Measurements from ENCODE around the gene TMEM232.

Gene TMEM232

GRCh38 chr5:110478895-110479294, 247.6 kb downstream of the TMEM232 start:
- TF ChIP-seq GATA1 (IDR thresholded peaks at IDR 0.05; ENCODE audit: low read depth, low read length): no peak
- no peak for DNase-seq

GRCh38 chr5:110477911-110478310, 248.6 kb downstream of the TMEM232 start:
- no peak for DNase-seq
- TF ChIP-seq GATA1 (IDR thresholded peaks at IDR 0.05; ENCODE audit: low read depth, low read length): no peak
- TF ChIP-seq POLR2A (IDR thresholded peaks at IDR 0.05; ENCODE audit: low read length): no peak

DNA sequence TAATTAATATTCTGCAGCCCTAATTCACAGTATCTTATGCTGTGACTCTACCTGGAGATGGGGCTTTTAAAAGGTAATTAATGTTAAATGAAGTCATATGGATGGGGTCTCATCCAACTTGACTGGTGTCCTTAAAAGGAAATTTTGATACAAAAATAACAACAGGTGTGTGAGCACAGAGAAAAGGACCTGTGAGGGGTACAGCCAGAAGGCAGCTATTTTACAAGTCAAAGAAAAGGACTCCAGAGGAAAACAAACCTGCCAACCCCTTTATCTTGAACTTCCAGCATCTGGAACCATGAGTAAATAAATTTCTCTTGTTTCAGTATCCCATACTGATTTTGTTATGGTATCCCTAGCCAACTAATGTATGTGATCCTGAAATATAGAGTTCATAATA, 250.3 kb downstream of the TMEM232 start:
- TF ChIP-seq GATA1 (IDR thresholded peaks at IDR 0.05; ENCODE audit: low read depth, low read length) (no peak), POLR2A (IDR thresholded peaks at IDR 0.05; ENCODE audit: low read length) (no peak)
- DNase-seq: no peak

- no peak for DNase-seq
- TF ChIP-seq POLR2A (IDR thresholded peaks at IDR 0.05; ENCODE audit: low read length) (no peak), GATA1 (IDR thresholded peaks at IDR 0.05; ENCODE audit: low read depth, low read length) (no peak)
Observed at GRCh38 chr5:110475529-110475928, 250.9 kb downstream of the TMEM232 start.

DNA sequence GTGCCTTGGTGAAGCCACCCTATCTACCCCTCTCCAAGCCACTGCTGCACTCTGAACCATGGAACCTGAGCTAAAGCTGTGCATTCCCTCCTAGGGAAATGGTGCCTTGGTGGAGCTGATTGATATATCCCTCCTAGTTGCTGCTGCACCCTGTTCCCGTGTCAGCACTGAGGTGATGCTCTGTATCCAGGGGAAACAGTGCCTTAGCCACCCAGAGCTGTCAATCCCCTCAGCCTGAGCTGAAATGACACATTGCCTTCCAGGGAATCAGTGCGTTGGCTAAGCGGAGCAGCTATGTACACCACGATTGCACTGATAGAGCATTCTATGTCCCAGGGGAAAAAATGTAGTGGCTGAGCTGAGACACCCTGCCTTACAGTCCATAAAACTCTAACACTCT, 257.0 kb downstream of the TMEM232 start:
- TF ChIP-seq POLR2A (IDR thresholded peaks at IDR 0.05; ENCODE audit: low read length) (no peak), GATA1 (IDR thresholded peaks at IDR 0.05; ENCODE audit: low read depth, low read length) (no peak)
- DNase-seq: no peak

DNA sequence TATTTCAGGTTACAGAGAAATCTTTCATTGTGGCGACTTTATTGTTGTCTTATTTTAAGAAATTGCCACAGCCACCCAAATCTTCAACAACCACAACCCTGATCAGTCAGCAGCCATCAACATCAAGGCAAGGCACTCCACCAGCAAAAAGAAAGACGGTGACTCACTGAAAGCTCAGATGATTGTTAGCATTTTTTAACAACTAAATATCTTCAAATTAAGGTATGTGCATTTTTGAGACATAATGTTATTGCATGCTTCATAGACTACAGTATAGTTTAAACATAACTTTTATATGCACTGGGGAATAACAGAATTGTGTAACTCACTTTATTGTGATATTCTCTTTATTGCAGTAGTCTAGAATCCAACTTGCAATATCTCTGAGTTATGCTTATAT, 263.4 kb downstream of the TMEM232 start:
- TF ChIP-seq POLR2A (IDR thresholded peaks at IDR 0.05; ENCODE audit: low read length): no peak
- TF ChIP-seq GATA1 (IDR thresholded peaks at IDR 0.05; ENCODE audit: low read depth, low read length): no peak
- DNase-seq: no peak

DNA sequence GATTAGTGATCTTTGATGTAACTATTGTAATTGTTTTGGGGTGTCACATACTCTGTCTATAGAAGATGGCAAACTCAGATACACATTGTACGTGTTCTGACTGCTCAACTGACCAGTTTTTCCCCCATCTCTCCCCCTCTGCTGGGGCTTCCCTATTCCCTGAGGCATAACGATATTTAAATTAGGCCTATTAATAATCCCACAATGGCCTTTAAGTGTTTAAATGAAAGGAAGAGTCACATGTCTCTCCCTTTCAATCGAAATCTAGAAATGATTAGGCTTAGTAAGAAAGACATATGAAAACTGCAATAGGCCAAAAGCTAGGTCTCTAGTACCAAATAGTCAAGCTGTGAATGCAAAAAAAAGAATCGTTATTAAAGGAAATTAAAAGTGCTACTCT, 265.6 kb downstream of the TMEM232 start:
- TF ChIP-seq POLR2A (IDR thresholded peaks at IDR 0.05; ENCODE audit: low read length) (no peak), GATA1 (IDR thresholded peaks at IDR 0.05; ENCODE audit: low read depth, low read length) (no peak)
- no peak for DNase-seq

DNA sequence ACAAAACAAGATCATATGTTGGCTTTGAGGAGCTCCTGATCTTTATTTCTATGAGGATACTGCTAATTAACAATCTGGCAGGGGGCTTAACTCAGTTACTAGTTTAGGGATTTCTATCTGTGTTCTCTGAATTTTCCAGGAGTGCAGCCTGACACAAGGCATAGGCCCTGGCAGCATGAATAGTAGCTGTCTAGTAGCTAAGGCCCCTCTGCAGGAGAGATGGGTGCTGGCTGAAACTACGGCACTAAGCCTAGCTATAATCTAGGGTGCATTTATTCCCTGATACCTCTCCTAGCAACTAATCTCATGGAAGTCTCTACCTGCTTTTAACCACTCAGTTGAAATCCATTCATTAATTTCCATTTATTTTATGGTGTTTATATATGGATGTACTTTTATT, 268.2 kb downstream of the TMEM232 start:
- DNase-seq: no peak
- TF ChIP-seq GATA1 (IDR thresholded peaks at IDR 0.05; ENCODE audit: low read depth, low read length) (no peak), POLR2A (IDR thresholded peaks at IDR 0.05; ENCODE audit: low read length) (no peak)

DNA sequence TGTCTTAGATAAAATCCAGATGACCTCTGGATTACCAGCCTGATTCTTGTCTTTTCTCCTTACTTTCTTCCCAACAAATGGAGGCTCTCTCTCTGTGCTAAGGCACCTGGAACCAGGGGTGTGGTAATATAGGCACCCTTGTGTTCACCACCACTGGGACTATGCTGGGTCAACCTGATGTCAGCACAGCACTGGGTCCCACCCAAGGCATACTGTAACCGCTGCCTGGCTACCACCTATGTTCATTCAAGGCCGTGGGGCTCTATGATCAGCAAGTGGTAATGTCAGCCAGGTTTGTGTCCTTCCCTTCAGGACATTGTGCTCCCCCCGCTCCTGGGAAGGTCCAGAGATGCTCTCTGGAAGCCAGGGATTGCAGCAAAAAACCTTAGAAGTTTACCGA, 283.6 kb downstream of the TMEM232 start:
- TF ChIP-seq POLR2A (IDR thresholded peaks at IDR 0.05; ENCODE audit: low read length) (no peak), GATA1 (IDR thresholded peaks at IDR 0.05; ENCODE audit: low read depth, low read length) (no peak)

DNA sequence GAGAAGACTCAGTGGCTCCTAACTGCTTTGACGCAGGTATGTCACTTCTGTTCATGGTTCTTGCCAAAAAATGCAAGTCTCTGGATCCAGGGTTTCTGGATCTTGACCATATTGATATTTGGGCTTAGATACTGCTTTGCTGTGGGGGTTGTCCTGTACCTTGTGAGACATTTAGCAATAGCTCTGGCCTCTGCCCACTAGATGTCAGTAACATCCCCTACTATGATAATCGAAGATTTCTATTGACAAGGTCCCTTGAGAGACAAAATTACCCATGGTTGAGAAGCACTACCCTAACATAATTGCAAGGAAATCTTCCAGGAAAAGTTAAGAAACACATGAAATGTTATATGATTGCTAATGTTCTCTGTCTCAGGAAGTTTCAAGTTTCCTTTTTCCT, 285.4 kb downstream of the TMEM232 start:
- TF ChIP-seq POLR2A (IDR thresholded peaks at IDR 0.05; ENCODE audit: low read length): no peak
- peak; percentile 13 to 22 for DNase-seq

More for the DNA sequence above, 283.6 kb downstream of the TMEM232 start:
- DNase-seq: no peak

DNA sequence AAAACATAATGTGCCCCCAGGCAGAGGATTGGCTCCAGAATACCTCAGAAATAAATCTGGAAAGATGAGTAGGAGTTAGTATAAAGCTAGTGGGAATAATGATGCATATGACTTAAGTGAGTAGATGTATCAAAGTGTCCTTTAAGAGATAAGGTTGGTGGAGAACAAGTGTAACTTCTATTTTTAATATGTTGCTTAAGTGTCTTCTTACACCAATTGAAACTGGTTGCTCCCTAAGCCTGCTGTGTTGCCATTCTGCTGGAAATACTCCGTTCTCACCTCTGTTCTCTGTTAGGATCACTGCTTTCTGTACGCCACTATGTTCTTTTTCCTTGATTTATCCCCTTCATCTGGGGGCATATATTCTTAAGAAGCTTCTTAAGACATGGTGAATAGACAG, 286.4 kb downstream of the TMEM232 start:
- TF ChIP-seq GATA1 (IDR thresholded peaks at IDR 0.05; ENCODE audit: low read depth, low read length): no peak
- TF ChIP-seq POLR2A (IDR thresholded peaks at IDR 0.05; ENCODE audit: low read length): no peak
- no peak for DNase-seq

DNA sequence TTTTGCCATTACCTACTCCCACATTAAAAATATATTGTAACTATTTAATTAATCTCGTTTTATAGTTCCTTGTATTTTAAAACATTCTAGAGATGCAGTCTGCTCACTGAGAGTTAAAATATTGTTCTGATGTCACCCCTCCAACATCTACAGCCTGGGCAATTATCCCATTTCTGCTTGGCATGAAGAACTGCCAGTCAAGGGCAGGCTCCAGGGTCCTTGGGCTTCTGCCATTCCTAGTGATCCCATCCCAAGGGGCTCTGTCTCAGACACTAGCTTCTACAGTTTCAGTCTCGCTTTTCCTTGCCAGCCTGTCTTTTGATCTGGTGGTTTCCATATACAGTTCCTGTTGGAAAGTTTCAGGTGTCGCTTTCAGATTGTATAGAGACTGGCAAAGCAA, 287.2 kb downstream of the TMEM232 start:
- TF ChIP-seq GATA1 (IDR thresholded peaks at IDR 0.05; ENCODE audit: low read depth, low read length): no peak
- TF ChIP-seq POLR2A (IDR thresholded peaks at IDR 0.05; ENCODE audit: low read length): no peak
- DNase-seq: no peak

DNA sequence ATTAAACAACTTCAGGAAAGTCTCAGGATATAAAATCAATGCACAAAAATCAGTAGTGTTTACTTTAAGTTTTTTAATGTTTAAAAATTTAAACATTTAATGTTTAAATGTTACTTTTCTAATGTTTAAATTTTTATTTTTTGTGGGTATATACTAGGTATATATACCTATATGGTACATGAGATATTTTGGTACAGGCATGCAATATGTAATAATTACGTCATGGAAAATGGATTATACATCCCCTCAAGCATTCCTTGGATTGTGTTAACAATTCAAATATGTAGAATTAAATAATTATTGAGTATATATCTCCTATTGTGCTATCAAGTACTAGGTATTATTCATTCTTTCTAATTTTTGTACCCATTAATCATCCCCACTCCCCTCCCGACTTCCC, 291.3 kb downstream of the TMEM232 start:
- TF ChIP-seq GATA1 (IDR thresholded peaks at IDR 0.05; ENCODE audit: low read depth, low read length) (no peak), POLR2A (IDR thresholded peaks at IDR 0.05; ENCODE audit: low read length) (no peak)
- DNase-seq: no peak

GRCh38 chr5:110431603-110432002, 294.9 kb downstream of the TMEM232 start:
- DNase-seq: no peak
- TF ChIP-seq POLR2A (IDR thresholded peaks at IDR 0.05; ENCODE audit: low read length) (no peak), GATA1 (IDR thresholded peaks at IDR 0.05; ENCODE audit: low read depth, low read length) (no peak)

DNA sequence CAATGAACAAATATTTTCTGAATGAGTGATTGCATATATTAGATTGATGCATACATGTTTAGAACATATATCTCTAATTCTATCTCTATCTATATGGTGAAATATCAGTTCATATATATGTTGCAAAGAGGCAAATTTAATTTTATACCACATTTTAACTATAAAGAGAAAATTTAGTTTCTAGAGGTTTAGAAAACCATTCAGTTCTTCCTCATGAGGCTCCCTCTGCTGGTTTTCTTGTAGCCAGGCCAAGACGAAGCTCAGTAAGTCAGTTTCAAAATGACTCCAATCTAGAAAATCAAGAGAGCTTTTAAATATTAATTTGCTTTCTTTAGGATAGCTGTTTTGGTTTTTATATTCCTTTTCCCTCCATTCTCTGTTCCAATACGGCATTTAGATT, 312.1 kb downstream of the TMEM232 start:
- DNase-seq: no peak

DNA sequence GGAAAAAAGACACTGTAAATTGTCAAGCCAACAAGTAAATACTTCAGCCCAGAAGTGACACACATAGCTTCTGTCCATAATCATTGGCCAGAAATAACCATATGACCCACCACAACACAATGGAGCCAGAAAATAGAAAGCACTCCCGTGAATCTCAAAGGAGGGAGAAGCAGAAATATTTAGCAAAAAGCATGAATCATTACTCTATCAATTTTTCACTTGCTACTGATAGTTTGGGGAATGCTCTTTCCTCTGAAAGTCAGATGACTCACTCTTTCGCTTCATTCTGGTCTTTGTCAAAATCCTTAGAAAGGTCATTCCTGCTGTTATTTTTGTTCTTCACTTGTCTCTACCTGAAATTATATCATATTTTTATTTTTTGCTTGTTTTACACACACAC, 312.6 kb downstream of the TMEM232 start:
- TF ChIP-seq POLR2A (IDR thresholded peaks at IDR 0.05; ENCODE audit: low read length): no peak
- no peak for TF ChIP-seq GATA1 (IDR thresholded peaks at IDR 0.05; ENCODE audit: low read depth, low read length)
- DNase-seq: no peak

More for the DNA sequence above, 312.1 kb downstream of the TMEM232 start:
- TF ChIP-seq GATA1 (IDR thresholded peaks at IDR 0.05; ENCODE audit: low read depth, low read length) (no peak), POLR2A (IDR thresholded peaks at IDR 0.05; ENCODE audit: low read length) (no peak)

Data from erythroblast (primary cell).